SK-N-SH treated with all-trans-retinoic acid at 6 μM for 48 hours (cell line): Measurements from ENCODE around the gene HCFC1R1.

ENCODE experiments used
- ARNTL ChIP-seq: fragments of 450-650 bp; formaldehyde crosslinking; IDR thresholded peaks from 2 replicates; pipeline ENCODE4 v1.5.0; 2020; ENCODE audit warnings: low read depth, mild to moderate bottlenecking, moderate library complexity, borderline replicate concordance
- CREB5 ChIP-seq: fragments of 250-450 bp; sonication (Bioruptor Pico); IDR thresholded peaks from 2 replicates; pipeline ENCODE4 v1.5.1; 2020; ENCODE audit warnings: low read depth, mild to moderate bottlenecking, moderate library complexity
- GLIS3 ChIP-seq: fragments of 250-450 bp; sonication (Bioruptor Pico); IDR thresholded peaks from 2 replicates; pipeline ENCODE4 v1.5.0; 2020; ENCODE audit warnings: mild to moderate bottlenecking, moderate library complexity
- OSR1 ChIP-seq: fragments of 250-450 bp; sonication (Bioruptor Pico); IDR thresholded peaks from 2 replicates; pipeline ENCODE4 v1.8.0; 2022; ENCODE audit warnings: moderate library complexity, mild to moderate bottlenecking, inconsistent platforms
- PATZ1 ChIP-seq: fragments of 250-450 bp; sonication (Bioruptor Pico); IDR thresholded peaks from 2 replicates; pipeline ENCODE4 v1.8.0; 2020; ENCODE audit warnings: mild to moderate bottlenecking, moderate library complexity, borderline replicate concordance
- PPARA ChIP-seq: fragments of 250-450 bp; sonication (Bioruptor Pico); IDR thresholded peaks from 2 replicates; pipeline ENCODE4 v1.5.0; 2020; ENCODE audit warnings: mild to moderate bottlenecking, borderline replicate concordance
- SNAI2 ChIP-seq: fragments of 250-450 bp; sonication (Bioruptor Pico); IDR thresholded peaks from 2 replicates; pipeline ENCODE4 v1.5.0; 2020; ENCODE audit warnings: mild to moderate bottlenecking, moderate library complexity
- TOX ChIP-seq: fragments of 250-450 bp; sonication (Bioruptor Pico); IDR thresholded peaks from 2 replicates; pipeline ENCODE4 v1.8.0; 2021; ENCODE audit warnings: mild to moderate bottlenecking, moderate library complexity, borderline replicate concordance
- TSHZ2 ChIP-seq: fragments of 250-450 bp; sonication (Bioruptor Pico); IDR thresholded peaks from 2 replicates; pipeline ENCODE4 v1.5.0; 2020; ENCODE audit warnings: mild to moderate bottlenecking, moderate library complexity
- ZFP3 ChIP-seq: fragments of 250-450 bp; sonication (Bioruptor Pico); IDR thresholded peaks from 2 replicates; pipeline ENCODE4 v1.5.0; 2020; ENCODE audit warnings: mild to moderate bottlenecking, moderate library complexity
- ZFP30 ChIP-seq: fragments of 450-650 bp; formaldehyde crosslinking; IDR thresholded peaks from 2 replicates; pipeline ENCODE4 v1.5.0; 2022; ENCODE audit warnings: mild to moderate bottlenecking, moderate library complexity
- ZNF70 ChIP-seq: fragments of 450-650 bp; formaldehyde crosslinking; IDR thresholded peaks from 2 replicates; pipeline ENCODE4 v1.5.0; 2020; ENCODE audit warnings: mild to moderate bottlenecking, moderate library complexity

GRCh38 chr16:3013998-3014690 lies 9.6 kb downstream of the HCFC1R1 start:
- no peak for TF ChIP-seq PATZ1 (CRISPR knock-in tag)
- no peak for TF ChIP-seq TOX
- no peak for TF ChIP-seq GLIS3 (CRISPR knock-in tag)
- TF ChIP-seq ARNTL (CRISPR knock-in tag) = no peak
- TF ChIP-seq PPARA (CRISPR knock-in tag) = no peak
- TF ChIP-seq SNAI2 (CRISPR knock-in tag) = no peak
- no peak for TF ChIP-seq ZFP30 (CRISPR knock-in tag)
- TF ChIP-seq CREB5 = no peak
- no peak for TF ChIP-seq OSR1 (CRISPR knock-in tag)
- no peak for TF ChIP-seq ZFP3 (CRISPR knock-in tag)
- no peak for TF ChIP-seq ZNF70 (CRISPR knock-in tag)
- TF ChIP-seq TSHZ2 (CRISPR knock-in tag) = no peak
